Measurements from ENCODE around the gene FA2H.

GRCh38 chr16:74758801-74759200 lies 15.8 kb downstream of the FA2H start:
- TF ChIP-seq, protein P1, sequence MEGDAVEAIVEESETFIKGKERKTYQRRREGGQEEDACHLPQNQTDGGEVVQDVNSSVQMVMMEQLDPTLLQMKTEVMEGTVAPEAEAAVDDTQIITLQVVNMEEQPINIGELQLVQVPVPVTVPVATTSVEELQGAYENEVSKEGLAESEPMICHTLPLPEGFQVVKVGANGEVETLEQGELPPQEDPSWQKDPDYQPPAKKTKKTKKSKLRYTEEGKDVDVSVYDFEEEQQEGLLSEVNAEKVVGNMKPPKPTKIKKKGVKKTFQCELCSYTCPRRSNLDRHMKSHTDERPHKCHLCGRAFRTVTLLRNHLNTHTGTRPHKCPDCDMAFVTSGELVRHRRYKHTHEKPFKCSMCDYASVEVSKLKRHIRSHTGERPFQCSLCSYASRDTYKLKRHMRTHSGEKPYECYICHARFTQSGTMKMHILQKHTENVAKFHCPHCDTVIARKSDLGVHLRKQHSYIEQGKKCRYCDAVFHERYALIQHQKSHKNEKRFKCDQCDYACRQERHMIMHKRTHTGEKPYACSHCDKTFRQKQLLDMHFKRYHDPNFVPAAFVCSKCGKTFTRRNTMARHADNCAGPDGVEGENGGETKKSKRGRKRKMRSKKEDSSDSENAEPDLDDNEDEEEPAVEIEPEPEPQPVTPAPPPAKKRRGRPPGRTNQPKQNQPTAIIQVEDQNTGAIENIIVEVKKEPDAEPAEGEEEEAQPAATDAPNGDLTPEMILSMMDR (IDR thresholded peaks at IDR 0.05) = no peak
- no peak for TF ChIP-seq POLR2A (IDR thresholded peaks at IDR 0.05)
